GM21825 (cell line): ENCODE data around the gene KDM2B.
A peak's percentile ranks its signal among the peaks of the same experiment; 100 is the strongest.

ENCODE experiments used
- ATAC-seq: cut with Tn5 transposase; IDR thresholded peaks from one replicate; pipeline ENCODE4 v1.9.1; 2021; ENCODE audit warnings: mild to moderate bottlenecking, moderate library complexity; ENCODE audit not compliant: unreplicated experiment

Gene KDM2B

DNA sequence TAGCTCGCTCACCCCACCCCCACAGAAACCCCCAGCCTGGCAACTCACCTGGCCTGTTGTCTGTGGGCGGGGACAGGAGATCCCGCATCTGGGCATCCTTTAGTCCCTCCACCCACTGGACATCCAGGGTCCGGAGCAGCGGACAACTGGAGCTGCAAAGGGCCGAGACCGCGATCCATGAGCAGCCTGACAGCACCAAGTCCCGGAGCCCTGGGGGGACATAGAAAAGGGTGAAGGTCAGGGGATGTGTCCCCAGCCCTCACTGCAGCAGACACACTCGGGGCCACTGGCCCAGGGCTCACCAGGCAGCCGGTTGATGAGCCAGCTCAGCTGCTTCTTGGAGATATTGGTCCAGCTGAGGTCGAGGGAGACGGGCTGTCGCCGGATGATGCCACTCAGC, 140.1 kb downstream of the KDM2B start:
- no peak for ATAC-seq

DNA sequence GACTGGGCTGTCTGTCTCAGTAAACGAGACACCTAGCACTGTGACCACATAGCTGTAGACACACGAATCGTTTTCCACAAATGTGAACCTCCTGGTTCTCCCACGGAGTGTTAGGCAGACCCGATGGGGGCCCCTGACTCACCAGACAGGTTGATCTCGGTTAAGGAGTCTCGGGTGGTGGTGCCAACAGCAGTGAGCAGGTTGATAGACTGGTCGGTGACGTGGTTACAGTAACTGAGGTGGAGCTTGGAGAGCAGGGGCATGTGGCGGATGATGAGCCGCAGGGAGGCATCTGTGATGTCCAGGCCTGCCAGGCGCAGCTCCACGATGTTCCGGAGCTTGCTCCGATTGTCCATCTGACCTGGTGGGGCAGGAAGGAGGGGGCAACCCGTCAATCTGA, 141.1 kb downstream of the KDM2B start:
- no peak for ATAC-seq

DNA sequence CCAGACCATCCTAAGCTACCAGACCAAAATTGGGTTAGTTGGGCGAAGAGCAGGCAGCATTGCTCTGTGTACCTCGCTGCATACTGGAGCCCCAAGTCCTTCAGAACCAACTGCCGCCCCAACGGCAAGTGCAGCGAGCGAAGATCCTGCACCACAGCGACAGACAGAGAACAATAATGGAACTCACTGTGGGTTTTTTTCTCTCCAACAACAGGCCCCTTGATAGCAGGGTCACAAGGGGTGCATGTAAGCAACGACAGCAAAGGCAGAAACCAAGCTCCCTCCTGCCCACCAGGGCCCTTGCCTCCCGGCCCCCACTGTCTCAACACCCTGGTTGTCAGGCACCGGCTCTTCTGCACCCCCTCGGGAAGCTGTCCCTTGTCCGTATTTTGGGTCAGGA, 141.9 kb downstream of the KDM2B start:
- no peak for ATAC-seq

DNA sequence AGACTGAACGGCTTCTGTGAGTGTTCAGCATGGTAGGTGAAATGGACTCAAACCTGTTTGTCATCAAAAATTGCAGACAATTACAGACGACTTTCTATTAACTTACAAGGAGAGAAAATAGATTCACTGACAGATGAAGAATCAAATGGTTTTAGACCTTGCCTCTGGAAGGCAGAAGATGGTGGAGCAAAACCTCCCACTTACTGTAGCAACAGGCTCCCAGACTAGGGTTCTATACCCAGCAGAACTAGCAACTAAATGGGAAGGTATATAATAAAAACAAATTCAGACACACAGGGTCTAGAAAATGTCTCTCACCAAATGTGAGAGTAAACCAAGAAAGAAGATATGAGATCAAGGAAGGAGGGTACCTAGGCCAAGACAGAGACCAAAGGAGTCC, 144.1 kb downstream of the KDM2B start:
- ATAC-seq = no peak

DNA sequence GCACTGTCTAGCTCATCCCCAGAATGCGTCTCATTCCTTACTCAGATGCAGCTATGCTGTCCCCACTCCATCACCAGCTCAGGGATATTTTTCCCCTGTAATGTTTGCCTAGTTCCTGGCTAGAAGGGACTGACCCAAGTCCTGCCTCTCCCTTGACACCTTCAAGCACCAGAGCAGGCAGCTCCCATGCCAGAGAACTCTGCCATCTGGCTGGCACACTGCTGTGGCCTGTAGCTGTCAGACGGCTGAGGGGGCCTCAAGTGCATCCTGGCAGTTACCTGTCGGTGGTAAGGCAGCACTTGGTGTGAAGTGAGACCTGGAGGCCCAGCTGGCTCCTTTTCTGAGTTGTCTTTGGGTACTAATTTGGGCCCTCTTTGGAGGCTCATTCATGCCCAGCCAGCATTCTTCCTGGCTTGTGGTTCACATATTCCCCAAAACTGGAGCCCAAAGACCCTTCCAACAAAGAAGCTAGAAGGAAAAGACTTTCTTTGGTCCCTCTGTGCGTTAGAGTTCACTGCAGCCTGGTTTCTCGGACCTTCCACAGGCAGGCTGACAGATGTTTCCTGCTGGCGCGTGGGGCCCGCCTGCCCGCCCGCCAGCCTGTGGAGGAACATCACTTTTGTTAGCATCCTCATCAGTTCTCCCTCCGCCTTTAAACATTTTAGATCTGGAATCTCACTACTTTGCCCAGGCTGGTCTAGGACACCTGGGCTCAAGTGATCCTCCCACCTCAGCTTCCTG, 147.9 kb downstream of the KDM2B start:
- ATAC-seq = no peak

DNA sequence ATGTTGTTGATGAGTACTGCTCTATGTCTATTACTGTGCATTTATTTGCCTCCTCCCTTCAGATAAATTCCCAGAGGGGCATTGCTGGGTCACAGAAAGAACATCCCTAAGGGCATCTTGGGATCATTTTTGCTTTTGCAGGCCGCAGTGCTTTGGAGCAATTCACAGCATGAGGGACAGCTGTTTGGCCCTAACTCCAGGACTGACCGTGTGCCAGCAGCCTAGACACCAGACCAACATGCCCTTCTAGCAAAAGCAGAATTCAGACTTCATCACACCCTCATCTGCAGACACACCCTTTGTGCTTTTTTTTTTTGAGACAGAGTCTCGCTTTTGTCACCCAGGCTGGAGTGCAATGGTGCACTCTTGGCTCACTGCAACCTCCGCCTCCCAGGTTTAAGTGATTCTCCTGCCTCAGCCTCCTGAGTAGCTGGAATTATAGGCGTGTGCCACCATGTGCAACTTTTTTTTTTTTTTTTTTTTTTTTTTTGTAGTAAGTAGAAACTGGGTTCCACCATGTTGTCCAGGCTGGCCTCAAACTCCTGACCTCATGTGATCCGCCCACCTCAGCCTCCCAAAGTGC, 149.9 kb downstream of the KDM2B start:
- ATAC-seq = no peak

DNA sequence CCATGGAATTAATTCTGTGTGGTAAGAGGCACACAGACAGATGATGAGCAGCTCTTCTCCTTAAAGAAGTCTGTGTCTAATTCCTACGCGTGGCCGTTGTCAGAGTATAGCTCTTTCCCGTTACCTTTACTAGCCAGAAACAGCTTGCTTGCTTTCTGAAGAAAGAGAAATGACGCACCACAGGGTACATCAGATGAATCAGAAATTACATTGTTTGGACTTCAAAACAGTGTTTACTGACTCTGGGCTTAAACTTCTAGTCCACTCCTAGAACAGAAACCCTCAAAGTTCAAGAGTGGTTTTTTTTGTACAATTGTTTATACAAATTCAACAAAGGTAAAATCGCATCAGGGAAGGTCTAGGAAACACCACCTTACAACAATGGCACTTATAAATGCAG, 151.9 kb downstream of the KDM2B start:
- ATAC-seq = no peak

DNA sequence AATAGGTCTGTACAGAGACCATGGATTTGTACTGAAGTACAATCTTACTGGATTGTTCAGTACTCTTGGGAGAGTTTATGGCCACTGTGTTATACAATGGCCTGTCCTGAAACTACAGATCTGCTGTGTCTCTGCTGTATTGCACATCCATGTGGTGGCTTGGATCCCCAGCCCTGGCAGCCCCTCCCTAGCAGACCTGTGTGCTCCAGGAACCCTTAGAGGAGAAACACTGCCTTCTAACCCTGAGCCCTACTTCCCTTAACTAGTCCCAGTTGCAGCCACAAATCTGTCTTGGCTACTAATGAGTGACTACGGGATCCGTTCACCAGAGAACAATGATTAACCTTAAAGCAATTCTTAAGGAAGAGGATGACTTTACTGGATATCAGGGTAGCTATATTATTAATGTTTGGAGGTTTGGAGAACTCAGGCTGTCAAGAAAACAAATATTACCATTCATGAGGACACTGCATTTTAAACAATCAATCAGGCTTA, 153.2 kb downstream of the KDM2B start:
- no peak for ATAC-seq

DNA sequence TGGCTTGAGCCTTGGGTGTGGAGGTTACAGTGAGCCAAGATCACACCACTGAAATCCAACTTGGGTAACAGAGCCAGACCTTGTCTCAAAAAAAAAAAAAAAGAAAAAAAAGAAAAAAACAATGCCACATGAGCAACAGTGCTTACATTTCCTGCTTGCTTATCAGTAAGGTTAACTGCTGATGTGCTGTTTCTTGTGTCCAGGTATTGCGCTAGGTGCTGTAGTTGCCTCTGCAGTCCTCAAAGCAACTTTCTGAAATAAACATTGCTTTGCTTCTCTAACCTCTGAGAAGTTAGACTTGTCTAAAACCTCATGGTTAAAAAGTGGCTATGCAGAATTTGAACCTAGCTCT, 156.2 kb downstream of the KDM2B start:
- ATAC-seq = no peak

DNA sequence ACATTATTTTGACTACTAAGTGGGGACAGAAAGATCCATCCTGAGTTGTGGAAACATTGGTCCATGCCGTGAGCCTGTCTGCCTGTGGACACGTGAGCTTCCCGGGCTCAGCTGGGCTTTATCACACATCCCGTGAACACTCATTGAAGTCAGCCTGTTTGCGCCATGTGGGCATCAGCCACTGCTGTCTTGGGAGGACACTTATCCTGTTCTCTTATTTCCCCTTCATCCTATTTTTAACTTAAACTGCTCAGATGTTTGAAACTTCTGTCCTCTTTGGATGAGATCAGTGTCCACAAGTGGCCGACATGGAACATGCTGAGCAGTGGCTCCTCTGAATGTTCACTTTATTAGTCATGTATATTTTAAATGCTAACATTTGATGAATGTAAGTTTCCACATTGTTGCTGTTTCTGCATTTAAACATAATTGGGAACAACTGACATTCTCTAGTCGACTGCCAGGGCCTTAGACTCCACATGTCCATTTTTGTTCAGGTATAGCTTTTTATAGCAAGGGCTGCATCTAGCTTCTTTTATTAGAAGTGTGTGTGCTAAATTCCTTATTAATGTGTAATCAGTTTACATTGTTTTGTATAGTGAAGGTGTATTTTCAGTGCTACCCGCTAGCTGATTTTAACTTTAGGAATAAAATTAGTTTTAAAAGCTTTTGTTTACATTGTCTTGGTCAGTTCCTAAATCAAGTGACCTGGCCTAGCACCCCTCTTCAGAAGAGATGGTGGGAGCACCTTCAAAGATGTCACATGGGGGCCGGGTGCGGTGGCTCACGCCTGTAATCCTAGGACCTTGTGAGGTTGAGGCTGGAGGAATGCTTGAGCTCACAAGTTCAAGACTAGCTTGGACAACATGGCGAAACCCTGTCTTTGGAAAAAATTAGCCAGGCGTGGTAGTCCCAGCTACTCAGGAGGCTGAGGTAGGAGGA, 156.9 kb downstream of the KDM2B start:
- no peak for ATAC-seq

DNA sequence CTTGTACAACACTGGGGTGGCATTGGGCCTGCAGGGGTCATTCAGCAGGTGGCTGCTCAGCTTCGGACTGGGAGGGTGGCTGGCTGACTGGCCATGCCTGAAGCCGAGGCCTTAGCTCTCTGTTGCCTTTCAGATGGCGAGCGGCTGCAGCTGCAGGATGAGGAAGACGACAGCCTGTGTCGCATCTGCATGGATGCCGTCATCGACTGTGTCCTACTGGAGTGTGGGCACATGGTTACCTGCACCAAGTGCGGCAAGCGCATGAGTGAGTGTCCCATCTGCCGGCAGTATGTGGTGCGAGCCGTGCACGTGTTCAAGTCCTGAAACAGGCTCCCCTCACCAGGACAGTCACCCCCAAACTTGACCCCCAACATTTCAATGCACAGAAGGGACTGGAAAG, 157.6 kb downstream of the KDM2B start:
- no peak for ATAC-seq

DNA sequence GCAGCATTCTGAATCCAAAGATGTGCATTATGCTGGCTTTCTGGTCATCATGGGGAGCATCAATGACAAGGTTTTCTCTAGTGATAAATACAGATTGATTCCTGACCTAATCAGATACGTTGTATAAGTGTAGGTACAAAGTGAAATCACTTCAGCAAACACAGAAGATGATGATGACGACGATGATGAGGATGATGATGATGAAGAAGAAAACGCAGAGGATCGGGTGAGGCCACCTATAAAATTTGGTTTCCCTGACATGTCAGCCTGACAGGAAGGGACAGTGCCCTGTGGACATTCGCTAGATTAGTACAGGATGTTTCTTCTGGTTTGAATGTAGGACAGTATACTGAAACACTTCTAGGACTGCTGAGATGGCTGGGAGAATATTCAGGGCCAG, 160.7 kb downstream of the KDM2B start:
- no peak for ATAC-seq

DNA sequence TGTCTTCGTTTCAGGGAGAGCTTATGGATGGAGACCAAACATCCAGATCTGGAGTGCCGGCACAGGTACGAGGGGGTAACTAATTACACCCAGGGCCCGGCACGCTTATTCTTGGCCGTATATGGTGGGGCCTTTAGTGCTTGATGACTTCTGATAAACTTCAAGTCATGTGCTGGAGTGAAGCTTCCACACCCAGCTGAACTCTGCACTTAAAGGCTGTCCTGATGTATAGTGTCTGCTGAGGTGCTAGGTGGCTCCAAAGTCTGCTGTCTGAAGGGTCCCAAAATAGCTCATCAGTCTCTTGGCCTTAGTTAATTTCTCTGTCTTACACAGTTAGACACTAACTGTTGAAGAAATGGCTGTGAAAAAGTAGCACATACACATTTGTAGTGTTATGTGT, 163.0 kb downstream of the KDM2B start:
- no peak for ATAC-seq

DNA sequence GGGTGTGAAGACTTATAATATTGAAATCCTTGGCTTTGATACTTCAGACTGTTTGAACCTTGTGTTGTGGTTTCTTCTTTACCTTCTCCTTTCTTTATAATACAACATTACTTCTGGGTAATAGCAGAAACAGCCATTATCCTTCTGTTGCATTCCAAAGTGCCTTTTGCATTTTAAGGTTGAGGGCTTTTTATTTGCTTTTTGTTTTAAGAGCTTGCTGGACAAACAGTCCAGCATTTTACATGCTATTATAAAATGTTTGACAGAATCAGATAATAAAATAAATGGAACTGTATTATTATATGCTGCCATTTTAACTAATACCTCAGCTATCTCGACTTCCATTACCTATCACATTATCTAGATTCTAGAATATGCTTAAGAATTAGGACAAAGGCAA, 166.9 kb downstream of the KDM2B start:
- no peak for ATAC-seq

DNA sequence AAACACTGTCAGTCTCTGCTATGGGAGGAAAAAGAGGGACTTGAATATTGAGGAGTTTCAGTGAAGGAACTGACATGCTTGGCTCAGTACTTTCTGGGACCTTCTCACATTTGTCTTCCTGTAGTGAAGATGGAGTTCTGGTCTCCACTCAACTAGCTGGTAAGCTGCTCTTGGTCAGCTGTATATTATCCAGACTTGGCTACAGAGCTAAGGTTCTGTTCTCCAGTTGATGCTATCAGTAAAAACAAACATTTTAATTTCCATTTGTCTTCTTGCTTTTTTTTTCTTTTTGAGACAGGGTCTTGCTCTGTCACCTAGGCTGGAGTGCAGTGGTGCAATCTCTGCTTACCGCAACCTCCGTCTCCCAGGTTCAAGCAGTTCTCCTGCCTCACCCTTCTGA, 175.6 kb downstream of the KDM2B start:
- ATAC-seq = no peak

DNA sequence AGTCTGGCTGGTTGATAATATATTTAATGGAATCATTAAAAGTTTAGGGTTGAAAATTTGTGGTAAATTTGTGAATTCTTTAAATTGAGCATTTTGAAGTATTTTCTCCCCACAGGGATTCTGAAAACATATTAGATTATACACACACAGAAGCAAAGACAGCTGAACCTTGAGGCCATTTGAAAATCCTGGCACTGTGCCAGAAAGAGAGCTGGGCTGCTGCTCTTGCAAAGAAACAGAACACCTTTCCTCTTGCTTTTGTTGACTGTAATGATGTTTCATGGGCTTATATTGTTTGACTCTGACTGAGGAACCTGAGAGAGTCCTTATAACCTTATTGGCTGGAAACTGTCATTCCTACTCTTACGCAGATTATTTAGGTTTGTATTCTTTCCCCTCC, 176.1 kb downstream of the KDM2B start:
- ATAC-seq = no peak

DNA sequence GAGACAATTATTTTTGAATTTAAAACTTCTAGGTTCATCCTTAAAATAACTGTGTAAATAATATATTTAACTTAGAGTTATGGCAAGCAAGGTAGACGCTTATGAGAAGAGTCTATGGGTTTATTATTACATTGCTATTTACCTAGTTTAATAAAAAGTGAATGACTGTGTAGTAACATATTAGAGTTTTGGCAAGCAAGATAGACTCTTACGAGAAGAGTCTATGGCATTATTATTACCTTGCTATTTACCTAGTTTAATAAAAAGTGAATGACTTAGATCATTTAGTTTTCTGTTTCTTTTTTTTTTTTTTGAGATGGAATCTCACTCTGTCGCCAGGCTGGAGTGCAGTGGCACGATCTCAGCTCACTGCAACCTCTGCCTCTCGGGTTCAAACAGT, 177.1 kb downstream of the KDM2B start:
- no peak for ATAC-seq

DNA sequence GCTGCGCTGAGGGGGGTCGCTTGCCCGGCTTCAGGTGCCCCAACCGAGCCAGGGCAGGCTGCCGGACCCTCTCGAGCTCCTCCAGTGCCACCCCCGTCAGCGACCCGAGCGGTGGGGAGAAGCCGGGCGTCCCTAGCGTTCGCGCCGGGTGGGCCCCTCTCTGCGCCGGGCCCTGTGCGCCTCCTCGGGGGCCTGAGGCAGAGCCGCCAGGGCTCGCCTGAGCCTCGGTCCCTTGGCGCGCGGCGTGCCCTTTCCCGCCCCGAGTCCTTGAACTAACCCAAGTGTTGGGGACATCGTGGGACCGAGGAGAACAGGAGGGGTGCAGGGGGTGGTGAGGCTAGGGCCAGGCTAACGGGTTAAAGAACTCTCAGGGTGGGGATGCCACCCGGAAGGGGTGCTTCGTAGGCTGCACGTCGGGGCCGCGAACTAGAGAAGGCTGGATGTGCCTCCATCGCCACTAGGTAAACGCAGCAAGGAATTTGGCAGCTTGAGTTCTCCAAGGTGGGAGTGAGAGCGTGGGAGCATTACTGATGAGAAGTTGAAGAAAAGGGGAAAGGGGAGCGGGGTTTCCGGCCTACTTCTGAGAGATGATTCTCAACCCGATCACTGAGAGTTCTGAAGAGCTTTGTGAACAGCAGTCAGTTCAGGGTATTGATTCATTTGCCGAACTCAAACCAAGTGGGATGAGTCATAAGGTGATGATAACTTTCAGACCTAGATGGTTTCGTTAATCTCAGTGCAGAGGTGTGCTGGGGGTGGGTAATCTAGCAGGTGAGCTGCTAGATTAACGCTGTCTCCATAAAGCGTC, 180.3 kb downstream of the KDM2B start:
- ATAC-seq = peak; percentile 32

DNA sequence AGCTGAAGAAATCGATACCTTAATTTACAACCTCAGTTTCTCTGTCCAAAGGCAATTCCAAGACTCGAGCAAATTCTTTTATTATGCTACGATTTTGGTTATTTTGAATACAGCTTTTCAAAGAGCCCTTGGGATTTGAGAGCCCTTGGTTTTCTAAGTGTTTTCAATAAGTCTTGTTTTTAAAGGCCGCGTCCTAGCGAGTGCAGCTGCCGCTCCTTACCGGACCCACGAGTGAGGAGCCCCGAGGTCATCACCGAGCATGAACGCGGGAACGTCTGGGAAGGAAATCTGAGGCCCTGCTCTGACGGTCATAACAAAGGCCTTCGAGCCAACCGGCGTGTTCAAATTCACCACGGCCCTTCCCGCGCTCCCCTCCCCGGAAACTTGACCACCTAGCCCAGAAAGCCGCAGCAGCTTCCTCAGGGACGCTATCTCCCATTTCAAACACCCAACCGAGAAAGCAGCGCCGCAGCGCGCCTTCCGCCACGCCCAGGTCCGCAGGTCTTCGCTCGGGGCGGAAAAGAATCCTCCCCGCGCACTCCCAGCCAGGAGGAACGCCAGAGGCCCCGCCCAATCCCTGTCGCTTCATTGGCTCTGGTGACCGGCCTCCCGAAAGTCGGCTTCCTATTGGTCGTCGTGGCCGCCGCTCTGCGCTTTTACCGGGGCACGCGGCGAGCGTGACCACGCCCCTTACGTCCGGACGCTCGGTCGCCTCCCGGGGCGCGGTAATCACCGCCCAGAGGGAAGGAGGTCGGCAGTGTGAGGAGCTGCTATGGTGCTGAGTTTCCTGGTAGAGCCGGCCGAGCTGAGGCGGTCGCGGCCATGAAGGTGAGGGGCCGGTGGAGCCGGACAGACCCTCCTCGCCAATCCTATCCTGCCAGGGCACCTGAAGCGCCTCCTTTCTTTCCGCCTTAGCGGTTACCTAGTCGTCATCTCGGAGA, 181.2 kb downstream of the KDM2B start, which contains the start of gene RNF34:
TSS of gene RNF34 (plus strand) at position 728 of the 941 bp plus-strand sequence. CDS start at position 823, 95 bp downstream.
- ATAC-seq = peak; percentile 93

DNA sequence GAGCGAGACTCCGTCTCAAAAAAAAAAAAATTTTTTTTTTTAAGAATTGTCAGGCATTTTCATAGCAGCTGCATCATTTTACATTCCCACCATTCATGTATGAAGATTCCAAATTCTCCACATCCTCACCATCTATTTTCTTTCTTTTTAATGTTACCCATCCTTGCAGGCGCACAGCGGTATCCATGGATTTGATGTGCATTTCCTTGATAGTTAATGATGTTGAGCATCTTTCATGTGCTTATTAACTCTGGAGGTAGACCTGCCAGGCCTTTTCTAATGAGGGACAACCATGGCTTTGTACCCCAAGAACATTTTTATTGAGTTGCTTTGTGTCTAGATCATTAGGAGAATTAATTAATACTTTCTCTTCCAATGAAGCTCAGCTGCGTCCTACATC, 182.5 kb downstream of the KDM2B start:
- no peak for ATAC-seq
